Adipocyte (in vitro differentiated cells): ENCODE data around the gene FNDC5.

ENCODE experiments used
- DNase-seq: peaks from one replicate; pipeline ENCODE4 v3.0.0-alpha.2; 2015; ENCODE audit warnings: low read depth
- H3K27me3 ChIP-seq: replicated peaks from 2 replicates; pipeline ENCODE4 v1.7.0; 2013; ENCODE audit warnings: mild to moderate bottlenecking, low read length, moderate library complexity; ENCODE audit not compliant: control insufficient read depth, insufficient read depth
- H3K36me3 ChIP-seq: 2 replicates; pipeline ENCODE4 v1.7.0; 2013; ENCODE audit warnings: low read length, mild to moderate bottlenecking, moderate library complexity; ENCODE audit not compliant: control insufficient read depth, insufficient read depth, severe bottlenecking
- H3K4me1 ChIP-seq: 2 replicates; pipeline ENCODE4 v1.7.0; 2013; ENCODE audit warnings: mild to moderate bottlenecking, low read length, moderate library complexity; ENCODE audit not compliant: control insufficient read depth, insufficient read depth
- H3K4me3 ChIP-seq: 2 replicates; pipeline ENCODE4 v1.7.0; 2013; ENCODE audit warnings: mild to moderate bottlenecking, low read length, moderate library complexity
- H3K9ac ChIP-seq: 2 replicates; pipeline ENCODE4 v1.7.0; 2013; ENCODE audit warnings: mild to moderate bottlenecking, low read length, moderate library complexity
- H3K9me3 ChIP-seq: 2 replicates; pipeline ENCODE4 v1.7.0; 2013; ENCODE audit warnings: mild to moderate bottlenecking, low read length, moderate library complexity; ENCODE audit not compliant: control insufficient read depth

FNDC5 gene

GRCh38 chr1:32888677-32889420 lies 18.1 kb upstream of the FNDC5 start:
- DNase-seq: no peak
- Histone ChIP-seq H3K4me1 (no peaks in the 10 kb centered on the region), H3K27me3 (peaks cover 56% of the 10 kb centered on the region), H3K9ac (no peak overlapping the region), H3K36me3 (no peaks in the 10 kb centered on the region), H3K4me3 (no peak overlapping the region), H3K9me3 (no peaks in the 10 kb centered on the region)

- H3K9ac ChIP-seq: no peak overlapping the region
- H3K4me3 ChIP-seq: no peak overlapping the region
- no peaks in the 10 kb centered on the region for H3K36me3 ChIP-seq
- DNase-seq: no peak
- no peaks in the 10 kb centered on the region for H3K9me3 ChIP-seq
- H3K4me1 ChIP-seq: no peaks in the 10 kb centered on the region
- peaks cover 63% of the 10 kb centered on the region for H3K27me3 ChIP-seq
These were observed 17.4 kb upstream of the FNDC5 start for GRCh38 chr1:32888134-32888533.

- no peaks in the 10 kb centered on the region for H3K4me1 ChIP-seq
- H3K9me3 ChIP-seq: no peaks in the 10 kb centered on the region
- H3K4me3 ChIP-seq: no peak overlapping the region
- no peaks in the 10 kb centered on the region for H3K36me3 ChIP-seq
- peaks cover 62% of the 10 kb centered on the region for H3K27me3 ChIP-seq
- no peak for DNase-seq
- H3K9ac ChIP-seq: no peak overlapping the region
These were observed 16.9 kb upstream of the FNDC5 start for GRCh38 chr1:32887623-32888022.

GRCh38 chr1:32886828-32887414 lies 16.2 kb upstream of the FNDC5 start:
- Histone ChIP-seq H3K9me3 (no peaks in the 10 kb centered on the region), H3K36me3 (no peaks in the 10 kb centered on the region), H3K27me3 (peaks cover 58% of the 10 kb centered on the region), H3K9ac (no peak overlapping the region), H3K4me1 (no peaks in the 10 kb centered on the region), H3K4me3 (no peak overlapping the region)
- DNase-seq: no peak

GRCh38 chr1:32886004-32886827 lies 15.5 kb upstream of the FNDC5 start, which contains the start of gene HPCA:
HPCA (plus strand) TSS chr1:32886491; CDS start chr1:32888899, 2,408 bp downstream.
- Histone ChIP-seq H3K36me3 (no peaks in the 10 kb centered on the region), H3K4me3 (no peak within 1 kb of the TSS), H3K27me3 (peaks cover 53% of the 10 kb centered on the region), H3K9me3 (no peaks in the 10 kb centered on the region), H3K4me1 (no peaks in the 10 kb centered on the region), H3K9ac (no peak within 1 kb of the TSS)
- peak; percentile 74 for DNase-seq

GRCh38 chr1:32885676-32886003 lies 14.9 kb upstream of the FNDC5 start:
- peaks cover 54% of the 10 kb centered on the region for H3K27me3 ChIP-seq
- no peak overlapping the region for H3K9ac ChIP-seq
- H3K9me3 ChIP-seq: no peaks in the 10 kb centered on the region
- no peak for DNase-seq
- H3K36me3 ChIP-seq: no peaks in the 10 kb centered on the region
- H3K4me3 ChIP-seq: no peak overlapping the region
- no peaks in the 10 kb centered on the region for H3K4me1 ChIP-seq

- DNase-seq: no peak
- no peaks in the 10 kb centered on the region for H3K4me1 ChIP-seq
- peaks cover 54% of the 10 kb centered on the region for H3K27me3 ChIP-seq
- no peak overlapping the region for H3K9ac ChIP-seq
- H3K9me3 ChIP-seq: no peaks in the 10 kb centered on the region
- no peak overlapping the region for H3K4me3 ChIP-seq
- H3K36me3 ChIP-seq: no peaks in the 10 kb centered on the region
These were observed 14.0 kb upstream of the FNDC5 start for GRCh38 chr1:32884726-32885125.

GRCh38 chr1:32884032-32884372 lies 13.3 kb upstream of the FNDC5 start:
- Histone ChIP-seq H3K4me1 (no peaks in the 10 kb centered on the region), H3K4me3 (no peak overlapping the region), H3K9ac (no peak overlapping the region), H3K27me3 (peaks cover 55% of the 10 kb centered on the region), H3K9me3 (no peaks in the 10 kb centered on the region), H3K36me3 (no peaks in the 10 kb centered on the region)
- DNase-seq: no peak

GRCh38 chr1:32883338-32884031 lies 12.8 kb upstream of the FNDC5 start:
- Histone ChIP-seq H3K4me3 (no peak overlapping the region), H3K4me1 (no peaks in the 10 kb centered on the region), H3K27me3 (peaks cover 59% of the 10 kb centered on the region), H3K9ac (no peak overlapping the region), H3K36me3 (no peaks in the 10 kb centered on the region), H3K9me3 (no peaks in the 10 kb centered on the region)
- DNase-seq: no peak

- no peak for DNase-seq
- H3K9ac ChIP-seq: no peak overlapping the region
- H3K36me3 ChIP-seq: no peaks in the 10 kb centered on the region
- no peaks in the 10 kb centered on the region for H3K9me3 ChIP-seq
- no peaks in the 10 kb centered on the region for H3K4me1 ChIP-seq
- no peak overlapping the region for H3K4me3 ChIP-seq
- H3K27me3 ChIP-seq: peaks cover 54% of the 10 kb centered on the region
These were observed 11.4 kb upstream of the FNDC5 start for GRCh38 chr1:32881871-32882850.
